GM23338 (cell line): ENCODE measurements around the gene CEP89. TPM values are rescaled to one million over a fixed set of nuclear protein-coding genes. Genes with fewer than 3 reads are reported as not detected.

Source experiments
- ATAC-seq: fragments of 200-7000 bp; cut with Tn5 transposase; 3 replicates; pipeline ENCODE4 v1.9.1; 2020
- DNase-seq: peaks from one replicate; pipeline ENCODE4 v3.0.0-alpha.2; 2015; ENCODE audit warnings: low spot score
- H2AFZ ChIP-seq: fragments of 200-600 bp; sonication (generic); 2 replicates; pipeline ENCODE4 v1.8.0; 2016; ENCODE audit warnings: antibody characterized with exemption, mild to moderate bottlenecking, moderate library complexity
- H3F3A ChIP-seq: fragments of 200-600 bp; sonication (generic); replicated peaks from 2 replicates; pipeline ENCODE4 v1.8.0; 2017; ENCODE audit warnings: antibody characterized with exemption, mixed run types, low read depth
- H3K27ac ChIP-seq: fragments of 200-600 bp; sonication (generic); 2 replicates; pipeline ENCODE4 v1.6.1; 2016; ENCODE audit warnings: low read depth
- H3K27me3 ChIP-seq: fragments of 200-600 bp; sonication (generic); 2 replicates; pipeline ENCODE4 v1.8.0; 2016; ENCODE audit warnings: mild to moderate bottlenecking, mixed run types, moderate library complexity; ENCODE audit not compliant: insufficient read depth
- H3K36me3 ChIP-seq: fragments of 200-600 bp; sonication (generic); 2 replicates; pipeline ENCODE4 v1.8.0; 2016; ENCODE audit warnings: mild to moderate bottlenecking; ENCODE audit not compliant: insufficient read depth
- H3K4me1 ChIP-seq: fragments of 200-600 bp; sonication (generic); 2 replicates; pipeline ENCODE4 v1.8.0; 2016; ENCODE audit warnings: mild to moderate bottlenecking, moderate library complexity; ENCODE audit not compliant: insufficient read depth
- H3K4me2 ChIP-seq: fragments of 200-600 bp; sonication (generic); 2 replicates; pipeline ENCODE4 v1.7.1; 2017; ENCODE audit warnings: mixed run types
- H3K4me3 ChIP-seq: fragments of 200-600 bp; sonication (generic); 2 replicates; pipeline ENCODE4 v1.6.1; 2016; ENCODE audit warnings: mixed run types
- H3K79me2 ChIP-seq: fragments of 200-600 bp; sonication (generic); replicated peaks from 2 replicates; pipeline ENCODE4 v1.8.0; 2017; ENCODE audit warnings: mild to moderate bottlenecking; ENCODE audit not compliant: insufficient read depth
- H3K9me2 ChIP-seq: fragments of 200-600 bp; sonication (generic); 2 replicates; pipeline ENCODE4 v1.8.0; 2017; ENCODE audit not compliant: insufficient read depth
- H4K20me1 ChIP-seq: fragments of 200-600 bp; sonication (generic); replicated peaks from 2 replicates; pipeline ENCODE4 v1.8.0; 2017; ENCODE audit warnings: mild to moderate bottlenecking; ENCODE audit not compliant: insufficient read depth
- H3K27ac Mint-ChIP-seq: 2 replicates; pipeline ENCODE4 v1.8.0; 2020; ENCODE audit warnings: inconsistent platforms, mild to moderate bottlenecking, moderate library complexity, mixed read lengths
- H3K27me3 Mint-ChIP-seq: 3 replicates; pipeline ENCODE4 v1.8.0; 2022; ENCODE audit warnings: low read depth, mild to moderate bottlenecking, moderate library complexity, mixed read lengths, inconsistent platforms; ENCODE audit not compliant: insufficient read depth, poor library complexity
- H3K36me3 Mint-ChIP-seq: 3 replicates; pipeline ENCODE4 v1.8.0; 2021; ENCODE audit warnings: low read depth, mild to moderate bottlenecking, inconsistent platforms, moderate library complexity, mixed read lengths
- H3K4me1 Mint-ChIP-seq: 3 replicates; pipeline ENCODE4 v1.8.0; 2020; ENCODE audit warnings: mild to moderate bottlenecking, inconsistent platforms, mixed read lengths
- H3K4me3 Mint-ChIP-seq: 3 replicates; pipeline ENCODE4 v1.8.0; 2021; ENCODE audit warnings: moderate library complexity, mild to moderate bottlenecking, inconsistent platforms, mixed read lengths
- H3K9me3 Mint-ChIP-seq: 3 replicates; pipeline ENCODE4 v1.8.0; 2020; ENCODE audit warnings: moderate library complexity, mild to moderate bottlenecking, inconsistent platforms, mixed read lengths
- CREB1 ChIP-seq: fragments of 250-450 bp; sonication (Bioruptor Pico); IDR thresholded peaks from 2 replicates; pipeline ENCODE4 v1.5.0; 2020; ENCODE audit warnings: low read depth, mild to moderate bottlenecking, moderate library complexity
- EZH2 ChIP-seq: fragments of 200-600 bp; sonication (generic); IDR thresholded peaks from one replicate; pipeline ENCODE4 v1.8.0; 2017; ENCODE audit warnings: antibody characterized with exemption, mild to moderate bottlenecking, low read depth; ENCODE audit not compliant: unreplicated experiment
- EZH2phosphoT487 ChIP-seq: fragments of 200-600 bp; sonication (generic); IDR thresholded peaks from one replicate; pipeline ENCODE4 v1.8.1; 2018; ENCODE audit warnings: antibody characterized with exemption; ENCODE audit not compliant: unreplicated experiment
- JUNB ChIP-seq: IDR thresholded peaks from one replicate; pipeline ENCODE4 v1.6.1; 2016; ENCODE audit warnings: antibody characterized with exemption; ENCODE audit not compliant: unreplicated experiment
- NANOG ChIP-seq: IDR thresholded peaks from 2 replicates; pipeline ENCODE4 v1.6.1; 2016; ENCODE audit warnings: antibody characterized with exemption, borderline replicate concordance
- POLR2AphosphoS5 ChIP-seq: IDR thresholded peaks from 2 replicates; pipeline ENCODE4 v1.6.1; 2016; ENCODE audit warnings: antibody characterized with exemption, low read depth
- STAT1 ChIP-seq: IDR thresholded peaks from one replicate; pipeline ENCODE4 v1.6.1; 2016; ENCODE audit warnings: antibody characterized with exemption; ENCODE audit not compliant: unreplicated experiment
- ZNF331 ChIP-seq: fragments of 250-450 bp; sonication (Bioruptor Pico); IDR thresholded peaks from 2 replicates; pipeline ENCODE4 v1.5.0; 2020; ENCODE audit warnings: low read depth, mild to moderate bottlenecking, moderate library complexity
- polyA plus RNA-seq: library from polyadenylated mRNA; unstranded; fragments of >200 nt; fragmentation: Nextera tagmentation; extraction: Ambion mirVana; gene quantifications from 2 replicates; pipeline ENCODE4 v1.2.1, GENCODE V29; 2016
- total RNA-seq: library from RNA; depleted of rRNA; stranded (reverse); fragments of >200 nt; shearing (Covaris generic); gene quantifications from 2 replicates; pipeline ENCODE4 v1.2.3, GENCODE V29; 2014
- TF ChIP-seq, protein P1 (sequence below), 2 experiments: fragments of 200-600 bp in 1 of 2; sonication (generic) in 1 of 2; conservative IDR thresholded peaks; 2 replicates each; pipeline versions ENCODE4 v1.5.1 to v1.6.1; 2016 to 2017; ENCODE audit warnings: antibody characterized with exemption in 2 of 2, low read depth in 2 of 2, mild to moderate bottlenecking in 2 of 2, moderate library complexity in 1 of 2
- TF ChIP-seq, protein P2 (sequence below): fragments of 250-450 bp; sonication (Bioruptor Pico); IDR thresholded peaks from 2 replicates; pipeline ENCODE4 v1.5.0; 2020; ENCODE audit warnings: mild to moderate bottlenecking, moderate library complexity
- TF ChIP-seq, protein P3 (sequence below): IDR thresholded peaks from one replicate; pipeline ENCODE4 v1.6.1; 2018; ENCODE audit warnings: antibody characterized with exemption; ENCODE audit not compliant: unreplicated experiment

Gene CEP89
- total and polyA plus RNA-seq, 2 experiments from 2014 or later = 13.4 to 17.5 TPM

DNA sequence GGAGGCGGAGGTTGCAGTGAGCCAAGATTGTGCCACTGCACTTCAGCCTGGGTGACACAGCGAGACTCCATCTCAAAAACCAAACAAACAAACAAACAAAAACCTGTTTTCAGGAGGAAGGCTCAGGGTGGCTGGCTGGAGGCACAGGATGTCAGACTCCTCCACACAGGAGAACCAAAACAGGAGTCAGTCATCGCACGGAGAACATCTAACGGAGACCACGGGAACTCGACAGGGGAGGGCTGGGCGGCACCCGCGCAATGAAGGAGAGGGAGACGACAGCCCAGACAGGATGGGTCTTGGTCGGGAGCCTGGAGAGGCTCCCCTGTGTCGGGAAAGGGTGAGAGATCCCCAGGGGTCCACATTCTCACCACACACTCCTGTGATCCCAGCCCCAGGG is 81.4 kb downstream of the CEP89 start:
- Mint-ChIP-seq H3K27ac (no peak overlapping the region), H3K4me1 (no peaks in the 10 kb centered on the region), H3K36me3 (peaks cover 26% of the 10 kb centered on the region), H3K4me3 (no peak overlapping the region), H3K9me3 (peaks cover 14% of the 10 kb centered on the region), H3K27me3 (peaks cover 2% of the 10 kb centered on the region)
- Histone ChIP-seq H3K9me2 (no peaks in the 10 kb centered on the region), H3K36me3 (peaks cover 6% of the 10 kb centered on the region; the same call in 1 of the 2 replicates), H3K27me3 (no peaks in the 10 kb centered on the region), H3K4me1 (no peaks in the 10 kb centered on the region), H4K20me1 (no peaks in the 10 kb centered on the region), H3K4me2 (no peak overlapping the region), H3K79me2 (no peaks in the 10 kb centered on the region), H3K27ac (no peak overlapping the region), H3F3A (no peaks in the 10 kb centered on the region), H3K4me3 (no peak overlapping the region), H2AFZ (no peak overlapping the region)
- no peak for DNase-seq
- ATAC-seq = no peak
- TF ChIP-seq EZH2phosphoT487 (no peak), POLR2AphosphoS5 (no peak), EZH2 (no peak), ZNF331 (CRISPR knock-in tag) (no peak), STAT1 (no peak), CREB1 (CRISPR knock-in tag) (no peak), JUNB (no peak), NANOG (no peak)
- TF ChIP-seq, protein P1, sequence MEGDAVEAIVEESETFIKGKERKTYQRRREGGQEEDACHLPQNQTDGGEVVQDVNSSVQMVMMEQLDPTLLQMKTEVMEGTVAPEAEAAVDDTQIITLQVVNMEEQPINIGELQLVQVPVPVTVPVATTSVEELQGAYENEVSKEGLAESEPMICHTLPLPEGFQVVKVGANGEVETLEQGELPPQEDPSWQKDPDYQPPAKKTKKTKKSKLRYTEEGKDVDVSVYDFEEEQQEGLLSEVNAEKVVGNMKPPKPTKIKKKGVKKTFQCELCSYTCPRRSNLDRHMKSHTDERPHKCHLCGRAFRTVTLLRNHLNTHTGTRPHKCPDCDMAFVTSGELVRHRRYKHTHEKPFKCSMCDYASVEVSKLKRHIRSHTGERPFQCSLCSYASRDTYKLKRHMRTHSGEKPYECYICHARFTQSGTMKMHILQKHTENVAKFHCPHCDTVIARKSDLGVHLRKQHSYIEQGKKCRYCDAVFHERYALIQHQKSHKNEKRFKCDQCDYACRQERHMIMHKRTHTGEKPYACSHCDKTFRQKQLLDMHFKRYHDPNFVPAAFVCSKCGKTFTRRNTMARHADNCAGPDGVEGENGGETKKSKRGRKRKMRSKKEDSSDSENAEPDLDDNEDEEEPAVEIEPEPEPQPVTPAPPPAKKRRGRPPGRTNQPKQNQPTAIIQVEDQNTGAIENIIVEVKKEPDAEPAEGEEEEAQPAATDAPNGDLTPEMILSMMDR (conservative IDR thresholded peaks at IDR 0.05; ENCODE audit: low read depth in 2 of 2) = no peak
- TF ChIP-seq, protein P2, sequence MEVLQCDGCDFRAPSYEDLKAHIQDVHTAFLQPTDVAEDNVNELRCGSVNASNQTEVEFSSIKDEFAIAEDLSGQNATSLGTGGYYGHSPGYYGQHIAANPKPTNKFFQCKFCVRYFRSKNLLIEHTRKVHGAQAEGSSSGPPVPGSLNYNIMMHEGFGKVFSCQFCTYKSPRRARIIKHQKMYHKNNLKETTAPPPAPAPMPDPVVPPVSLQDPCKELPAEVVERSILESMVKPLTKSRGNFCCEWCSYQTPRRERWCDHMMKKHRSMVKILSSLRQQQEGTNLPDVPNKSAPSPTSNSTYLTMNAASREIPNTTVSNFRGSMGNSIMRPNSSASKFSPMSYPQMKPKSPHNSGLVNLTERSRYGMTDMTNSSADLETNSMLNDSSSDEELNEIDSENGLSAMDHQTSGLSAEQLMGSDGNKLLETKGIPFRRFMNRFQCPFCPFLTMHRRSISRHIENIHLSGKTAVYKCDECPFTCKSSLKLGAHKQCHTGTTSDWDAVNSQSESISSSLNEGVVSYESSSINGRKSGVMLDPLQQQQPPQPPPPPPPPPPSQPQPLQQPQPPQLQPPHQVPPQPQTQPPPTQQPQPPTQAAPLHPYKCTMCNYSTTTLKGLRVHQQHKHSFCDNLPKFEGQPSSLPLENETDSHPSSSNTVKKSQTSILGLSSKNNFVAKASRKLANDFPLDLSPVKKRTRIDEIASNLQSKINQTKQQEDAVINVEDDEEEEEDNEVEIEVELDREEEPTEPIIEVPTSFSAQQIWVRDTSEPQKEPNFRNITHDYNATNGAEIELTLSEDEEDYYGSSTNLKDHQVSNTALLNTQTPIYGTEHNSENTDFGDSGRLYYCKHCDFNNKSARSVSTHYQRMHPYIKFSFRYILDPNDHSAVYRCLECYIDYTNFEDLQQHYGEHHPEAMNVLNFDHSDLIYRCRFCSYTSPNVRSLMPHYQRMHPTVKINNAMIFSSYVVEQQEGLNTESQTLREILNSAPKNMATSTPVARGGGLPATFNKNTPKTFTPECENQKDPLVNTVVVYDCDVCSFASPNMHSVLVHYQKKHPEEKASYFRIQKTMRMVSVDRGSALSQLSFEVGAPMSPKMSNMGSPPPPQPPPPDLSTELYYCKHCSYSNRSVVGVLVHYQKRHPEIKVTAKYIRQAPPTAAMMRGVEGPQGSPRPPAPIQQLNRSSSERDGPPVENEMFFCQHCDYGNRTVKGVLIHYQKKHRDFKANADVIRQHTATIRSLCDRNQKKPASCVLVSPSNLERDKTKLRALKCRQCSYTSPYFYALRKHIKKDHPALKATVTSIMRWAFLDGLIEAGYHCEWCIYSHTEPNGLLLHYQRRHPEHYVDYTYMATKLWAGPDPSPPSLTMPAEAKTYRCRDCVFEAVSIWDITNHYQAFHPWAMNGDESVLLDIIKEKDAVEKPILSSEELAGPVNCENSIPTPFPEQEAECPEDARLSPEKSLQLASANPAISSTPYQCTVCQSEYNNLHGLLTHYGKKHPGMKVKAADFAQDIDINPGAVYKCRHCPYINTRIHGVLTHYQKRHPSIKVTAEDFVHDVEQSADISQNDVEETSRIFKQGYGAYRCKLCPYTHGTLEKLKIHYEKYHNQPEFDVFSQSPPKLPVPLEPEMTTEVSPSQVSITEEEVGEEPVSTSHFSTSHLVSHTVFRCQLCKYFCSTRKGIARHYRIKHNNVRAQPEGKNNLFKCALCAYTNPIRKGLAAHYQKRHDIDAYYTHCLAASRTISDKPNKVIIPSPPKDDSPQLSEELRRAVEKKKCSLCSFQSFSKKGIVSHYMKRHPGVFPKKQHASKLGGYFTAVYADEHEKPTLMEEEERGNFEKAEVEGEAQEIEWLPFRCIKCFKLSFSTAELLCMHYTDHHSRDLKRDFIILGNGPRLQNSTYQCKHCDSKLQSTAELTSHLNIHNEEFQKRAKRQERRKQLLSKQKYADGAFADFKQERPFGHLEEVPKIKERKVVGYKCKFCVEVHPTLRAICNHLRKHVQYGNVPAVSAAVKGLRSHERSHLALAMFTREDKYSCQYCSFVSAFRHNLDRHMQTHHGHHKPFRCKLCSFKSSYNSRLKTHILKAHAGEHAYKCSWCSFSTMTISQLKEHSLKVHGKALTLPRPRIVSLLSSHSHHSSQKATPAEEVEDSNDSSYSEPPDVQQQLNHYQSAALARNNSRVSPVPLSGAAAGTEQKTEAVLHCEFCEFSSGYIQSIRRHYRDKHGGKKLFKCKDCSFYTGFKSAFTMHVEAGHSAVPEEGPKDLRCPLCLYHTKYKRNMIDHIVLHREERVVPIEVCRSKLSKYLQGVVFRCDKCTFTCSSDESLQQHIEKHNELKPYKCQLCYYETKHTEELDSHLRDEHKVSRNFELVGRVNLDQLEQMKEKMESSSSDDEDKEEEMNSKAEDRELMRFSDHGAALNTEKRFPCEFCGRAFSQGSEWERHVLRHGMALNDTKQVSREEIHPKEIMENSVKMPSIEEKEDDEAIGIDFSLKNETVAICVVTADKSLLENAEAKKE = no peak
- TF ChIP-seq, protein P3, sequence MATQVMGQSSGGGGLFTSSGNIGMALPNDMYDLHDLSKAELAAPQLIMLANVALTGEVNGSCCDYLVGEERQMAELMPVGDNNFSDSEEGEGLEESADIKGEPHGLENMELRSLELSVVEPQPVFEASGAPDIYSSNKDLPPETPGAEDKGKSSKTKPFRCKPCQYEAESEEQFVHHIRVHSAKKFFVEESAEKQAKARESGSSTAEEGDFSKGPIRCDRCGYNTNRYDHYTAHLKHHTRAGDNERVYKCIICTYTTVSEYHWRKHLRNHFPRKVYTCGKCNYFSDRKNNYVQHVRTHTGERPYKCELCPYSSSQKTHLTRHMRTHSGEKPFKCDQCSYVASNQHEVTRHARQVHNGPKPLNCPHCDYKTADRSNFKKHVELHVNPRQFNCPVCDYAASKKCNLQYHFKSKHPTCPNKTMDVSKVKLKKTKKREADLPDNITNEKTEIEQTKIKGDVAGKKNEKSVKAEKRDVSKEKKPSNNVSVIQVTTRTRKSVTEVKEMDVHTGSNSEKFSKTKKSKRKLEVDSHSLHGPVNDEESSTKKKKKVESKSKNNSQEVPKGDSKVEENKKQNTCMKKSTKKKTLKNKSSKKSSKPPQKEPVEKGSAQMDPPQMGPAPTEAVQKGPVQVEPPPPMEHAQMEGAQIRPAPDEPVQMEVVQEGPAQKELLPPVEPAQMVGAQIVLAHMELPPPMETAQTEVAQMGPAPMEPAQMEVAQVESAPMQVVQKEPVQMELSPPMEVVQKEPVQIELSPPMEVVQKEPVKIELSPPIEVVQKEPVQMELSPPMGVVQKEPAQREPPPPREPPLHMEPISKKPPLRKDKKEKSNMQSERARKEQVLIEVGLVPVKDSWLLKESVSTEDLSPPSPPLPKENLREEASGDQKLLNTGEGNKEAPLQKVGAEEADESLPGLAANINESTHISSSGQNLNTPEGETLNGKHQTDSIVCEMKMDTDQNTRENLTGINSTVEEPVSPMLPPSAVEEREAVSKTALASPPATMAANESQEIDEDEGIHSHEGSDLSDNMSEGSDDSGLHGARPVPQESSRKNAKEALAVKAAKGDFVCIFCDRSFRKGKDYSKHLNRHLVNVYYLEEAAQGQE = no peak
